ENCODE measurements around the gene NLK. TPM values are rescaled to one million over a fixed set of nuclear protein-coding genes. Genes with fewer than 3 reads are reported as not detected.
A peak's percentile ranks its signal among the peaks of the same experiment; 100 is the strongest.

The NLK gene
- total RNA-seq, 1 experiment from 2014 or later = 12.8 TPM

GRCh38 chr17:28041068-28041843 is 1.2 kb upstream of the NLK start:
- Histone ChIP-seq H3K9me2 (ENCODE audit: insufficient read depth) (no peaks in the 10 kb centered on the region), H3K4me2 (ENCODE audit: low read length) (peak overlapping the region; percentile 74), H3K9me3 (ENCODE audit: control insufficient read depth in 1 of 2, insufficient read depth in 1 of 2, low read depth in 1 of 2, low read length in 2 of 2) (no peaks in the 10 kb centered on the region), H2AFZ (ENCODE audit: low read depth, low read length, poor library complexity, severe bottlenecking) (peak overlapping the region; percentile 46), H3K36me3 (ENCODE audit: control insufficient read depth in 1 of 2, insufficient read depth in 2 of 2, low read length in 2 of 2) (no peaks in the 10 kb centered on the region), H3K79me2 (ENCODE audit: insufficient read depth, low read length) (peaks cover 41% of the 10 kb centered on the region), H3K4me1 (ENCODE audit: control insufficient read depth in 1 of 2, insufficient read depth in 2 of 2, low read length in 2 of 2) (peaks cover 4 to 14% of the 10 kb centered on the region in 2 experiments; a peak in 2 of 4 replicates), H3K27ac (ENCODE audit: low read depth, low read length) (no peak overlapping the region), H3K4me3 (replicated peaks in 1 of 2; ENCODE audit: low read depth in 1 of 2, low read length in 2 of 2) (peak overlapping the region; percentile 65 to 82), H3K27me3 (ENCODE audit: insufficient read depth, low read length) (no peaks in the 10 kb centered on the region), H4K20me1 (ENCODE audit: insufficient read depth) (0 out of 2 replicates have a peak, but pooled peaks cover 3% of the 10 kb centered on the region), H3K9ac (ENCODE audit: low read length) (peak overlapping the region; percentile 64)
- ChIA-PET CTCF (interaction anchor here (0.7 to 1.1 kb wide), 2 partner anchors 11 to 236 kb away, joined by 3 to 4 read pairs; no protein-coding TSS in a partner anchor), POLR2A (interaction anchor here (0.5 to 1.6 kb wide), 12 partner anchors 9 to 332 kb away, joined by 3 to 8 read pairs (median 4); no protein-coding TSS in a partner anchor), RAD21 (ENCODE audit: low non-redundant PET in 1 of 2, low total read pairs in 2 of 2, uncharacterized antibody in 2 of 2, unreplicated experiment in 2 of 2) (interaction anchor here (0.6 kb wide), 2 partner anchors 93 to 181 kb away, joined by 4 read pairs; no protein-coding TSS in a partner anchor)
- ATAC-seq (peak; percentile 97), DNase-seq (ENCODE audit: low read depth, low spot score) (peak; percentile 98)
- BruUV-seq (replicated peaks) = no TSS peak
- intact Hi-C loops (cut with micrococcal nuclease) = loop anchor here (1.0 kb wide), 1 partner anchor 210 kb away; no protein-coding TSS in a partner anchor
- no peak for TF ChIP-seq CBX3 (IDR thresholded peaks at IDR 0.05; ENCODE audit: low read depth)
- no peak for TF ChIP-seq CEBPB (IDR thresholded peaks at IDR 0.05; ENCODE audit: low read depth)
- TF ChIP-seq POLR2AphosphoS5 (IDR thresholded peaks at IDR 0.05; ENCODE audit: low read depth, low read length) = peak; percentile 84
- TF ChIP-seq EZH2phosphoT487 (IDR thresholded peaks at IDR 0.05; ENCODE audit: borderline replicate concordance) = no peak
- TF ChIP-seq CTCF (IDR thresholded peaks at IDR 0.05 in 2 of 3, conservative IDR thresholded peaks at IDR 0.05 in 1 of 3; ENCODE audit: borderline replicate concordance in 1 of 3, insufficient read depth in 1 of 3, low read depth in 2 of 3, low read length in 2 of 3) = no peak
- peak; percentile 76 for TF ChIP-seq ELF1 (IDR thresholded peaks at IDR 0.05; ENCODE audit: borderline replicate concordance, low read depth)
- TF ChIP-seq ATF3 (IDR thresholded peaks at IDR 0.05) = no peak
- no peak for TF ChIP-seq RAD21 (IDR thresholded peaks at IDR 0.05; ENCODE audit: low read depth)
- no peak; the same call in 1 of the 2 replicates for TF ChIP-seq MAX (IDR thresholded peaks at IDR 0.05)
- no peak for TF ChIP-seq SIN3A (IDR thresholded peaks at IDR 0.05; ENCODE audit: low read depth)
- TF ChIP-seq JUND (IDR thresholded peaks at IDR 0.05) = no peak
- peak; percentile 85 for TF ChIP-seq EGR1 (IDR thresholded peaks at IDR 0.05; ENCODE audit: low read depth)
- TF ChIP-seq EZH2 (IDR thresholded peaks at IDR 0.05) = no peak
- peak; percentile 27 for TF ChIP-seq TCF7L2 (IDR thresholded peaks at IDR 0.05; ENCODE audit: borderline replicate concordance, extremely low read depth, insufficient read depth, insufficient read length)
- no peak for TF ChIP-seq REST (IDR thresholded peaks at IDR 0.05; ENCODE audit: low read depth)
- TF ChIP-seq SP1 (IDR thresholded peaks at IDR 0.05; ENCODE audit: low read depth) = peak; percentile 100
- TF ChIP-seq POLR2A (IDR thresholded peaks at IDR 0.05; ENCODE audit: borderline replicate concordance, extremely low read depth, insufficient read depth, insufficient read length) = no peak

Measured in HCT116 (cell line).